ENCODE data around the gene COL9A1. TPM values are rescaled to one million over a fixed set of nuclear protein-coding genes. Genes with fewer than 3 reads are reported as not detected.
A peak's percentile ranks its signal among the peaks of the same experiment; 100 is the strongest.

COL9A1 gene
- total RNA-seq, 1 donor from 2014 or later: not detected

GRCh38 chr6:70289299-70289698 lies 13.6 kb downstream of the COL9A1 start:
- no peaks in the 10 kb centered on the region for H3K36me3 ChIP-seq
- H3K4me3 ChIP-seq: no peak overlapping the region
- H3K4me1 ChIP-seq: no peaks in the 10 kb centered on the region
- DNase-seq (no peak), ATAC-seq (no peak)
- no peak for TF ChIP-seq CTCF (IDR thresholded peaks at IDR 0.05)
- H3K27ac ChIP-seq: no peak overlapping the region
- no peaks in the 10 kb centered on the region for H3K9me3 ChIP-seq
- intact Hi-C loops (cut with DNase I): no loop called here
- H3K27me3 ChIP-seq (ENCODE audit: low read depth): peaks cover 7% of the 10 kb centered on the region

GRCh38 chr6:70286905-70287304 lies 16.0 kb downstream of the COL9A1 start:
- TF ChIP-seq CTCF (IDR thresholded peaks at IDR 0.05): no peak
- no peak for ATAC-seq
- peaks cover 11% of the 10 kb centered on the region for H3K4me1 ChIP-seq
- no peak overlapping the region for H3K27ac ChIP-seq
- H3K36me3 ChIP-seq: no peaks in the 10 kb centered on the region
- no peak for DNase-seq
- H3K27me3 ChIP-seq (ENCODE audit: low read depth): peaks cover 31% of the 10 kb centered on the region
- no peaks in the 10 kb centered on the region for H3K9me3 ChIP-seq
- intact Hi-C loops (cut with DNase I): no loop called here
- H3K4me3 ChIP-seq: no peak overlapping the region

- no peak overlapping the region for H3K4me3 ChIP-seq
- TF ChIP-seq CTCF (IDR thresholded peaks at IDR 0.05): no peak
- no peaks in the 10 kb centered on the region for H3K36me3 ChIP-seq
- H3K27ac ChIP-seq: no peak overlapping the region
- no peaks in the 10 kb centered on the region for H3K9me3 ChIP-seq
- ATAC-seq (no peak), DNase-seq (no peak)
- peaks cover 43% of the 10 kb centered on the region for H3K27me3 ChIP-seq (ENCODE audit: low read depth)
- H3K4me1 ChIP-seq: peaks cover 11% of the 10 kb centered on the region
- intact Hi-C loops (cut with DNase I): no loop called here
These were observed 17.7 kb downstream of the COL9A1 start for GRCh38 chr6:70285201-70285600.

GRCh38 chr6:70282919-70283461 lies 19.9 kb downstream of the COL9A1 start:
- no peak overlapping the region for H3K27ac ChIP-seq
- TF ChIP-seq CTCF (IDR thresholded peaks at IDR 0.05): no peak
- no peaks in the 10 kb centered on the region for H3K36me3 ChIP-seq
- no peaks in the 10 kb centered on the region for H3K9me3 ChIP-seq
- intact Hi-C loops (cut with DNase I): no loop called here
- DNase-seq (no peak), ATAC-seq (peak; percentile 47 to 52)
- peak overlapping the region; percentile 6 for H3K4me3 ChIP-seq
- peaks cover 11% of the 10 kb centered on the region for H3K4me1 ChIP-seq
- H3K27me3 ChIP-seq (ENCODE audit: low read depth): peaks cover 48% of the 10 kb centered on the region

GRCh38 chr6:70282312-70282918 lies 20.5 kb downstream of the COL9A1 start:
- Histone ChIP-seq H3K27ac (no peak overlapping the region), H3K9me3 (no peaks in the 10 kb centered on the region), H3K4me3 (peak overlapping the region; percentile 6), H3K4me1 (peaks cover 11% of the 10 kb centered on the region), H3K27me3 (ENCODE audit: low read depth) (peaks cover 48% of the 10 kb centered on the region), H3K36me3 (no peaks in the 10 kb centered on the region)
- peak; percentile 24 to 44 for ATAC-seq
- intact Hi-C loops (cut with DNase I): no loop called here
- no peak for TF ChIP-seq CTCF (IDR thresholded peaks at IDR 0.05)
- no peak for DNase-seq

Measured in lower lobe of right lung (tissue), 2 donors.